NB4 (cell line): Measurements from ENCODE around the gene ELAC1.

Source experiments
- POLR2A ChIP-seq: IDR thresholded peaks from 2 replicates; pipeline ENCODE4 v1.6.1; 2011; ENCODE audit warnings: mild to moderate bottlenecking; ENCODE audit not compliant: insufficient read length; ENCODE audit errors: extremely low read depth
- TF ChIP-seq, protein P1 (sequence below): IDR thresholded peaks from one replicate; pipeline ENCODE4 v1.5.1; 2012; ENCODE audit warnings: low read depth, low read length

DNA sequence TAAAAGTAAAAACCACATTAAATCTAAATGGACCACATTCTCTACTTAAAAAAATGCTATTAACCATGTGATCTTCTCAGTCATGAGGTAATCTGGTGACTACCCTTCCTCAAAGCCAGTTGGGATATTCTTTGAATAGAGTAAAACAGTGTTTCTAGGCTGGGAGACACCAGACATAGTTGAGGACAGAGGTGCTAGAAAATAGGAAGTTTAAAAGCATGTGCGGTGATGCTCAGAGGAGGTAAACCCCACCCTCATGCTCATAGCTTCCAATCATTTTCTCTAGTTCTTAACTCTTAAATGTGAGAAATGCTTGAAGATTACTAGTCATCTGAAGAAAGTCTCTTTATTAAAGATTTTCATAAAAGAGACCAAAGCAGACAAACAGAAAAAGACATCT is 30.7 kb upstream of the ELAC1 start:
- TF ChIP-seq, protein P1, sequence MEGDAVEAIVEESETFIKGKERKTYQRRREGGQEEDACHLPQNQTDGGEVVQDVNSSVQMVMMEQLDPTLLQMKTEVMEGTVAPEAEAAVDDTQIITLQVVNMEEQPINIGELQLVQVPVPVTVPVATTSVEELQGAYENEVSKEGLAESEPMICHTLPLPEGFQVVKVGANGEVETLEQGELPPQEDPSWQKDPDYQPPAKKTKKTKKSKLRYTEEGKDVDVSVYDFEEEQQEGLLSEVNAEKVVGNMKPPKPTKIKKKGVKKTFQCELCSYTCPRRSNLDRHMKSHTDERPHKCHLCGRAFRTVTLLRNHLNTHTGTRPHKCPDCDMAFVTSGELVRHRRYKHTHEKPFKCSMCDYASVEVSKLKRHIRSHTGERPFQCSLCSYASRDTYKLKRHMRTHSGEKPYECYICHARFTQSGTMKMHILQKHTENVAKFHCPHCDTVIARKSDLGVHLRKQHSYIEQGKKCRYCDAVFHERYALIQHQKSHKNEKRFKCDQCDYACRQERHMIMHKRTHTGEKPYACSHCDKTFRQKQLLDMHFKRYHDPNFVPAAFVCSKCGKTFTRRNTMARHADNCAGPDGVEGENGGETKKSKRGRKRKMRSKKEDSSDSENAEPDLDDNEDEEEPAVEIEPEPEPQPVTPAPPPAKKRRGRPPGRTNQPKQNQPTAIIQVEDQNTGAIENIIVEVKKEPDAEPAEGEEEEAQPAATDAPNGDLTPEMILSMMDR, result no peak
- no peak for TF ChIP-seq POLR2A
